HFF-Myc (cell line): Measurements from ENCODE around the gene MDFIC.

Experiments used
- DNase-seq: peaks from one replicate; pipeline ENCODE4 v3.0.0-alpha.2; 2011; ENCODE audit warnings: low read depth; ENCODE audit errors: extremely low read depth
- H3K4me3 ChIP-seq: replicated peaks from 2 replicates; pipeline ENCODE4 v1.5.1; 2011; ENCODE audit warnings: low read depth, mild to moderate bottlenecking, control low read depth, low read length
- CTCF ChIP-seq: IDR thresholded peaks from 2 replicates; pipeline ENCODE4 v1.5.1; 2012; ENCODE audit warnings: mild to moderate bottlenecking, low read depth, low read length, control low read depth; ENCODE audit errors: missing control alignments

MDFIC gene

GRCh38 chr7:115037128-115037802 is 115.4 kb downstream of the MDFIC start:
- DNase-seq, result no peak
- no peak overlapping the region for H3K4me3 ChIP-seq

GRCh38 chr7:115038158-115038557 is 116.3 kb downstream of the MDFIC start:
- DNase-seq, result no peak
- TF ChIP-seq CTCF, result no peak

More at GRCh38 chr7:115037128-115037802, 115.4 kb downstream of the MDFIC start:
- TF ChIP-seq CTCF, result no peak

GRCh38 chr7:115040057-115040456 is 118.2 kb downstream of the MDFIC start:
- H3K4me3 ChIP-seq, result no peak overlapping the region
- no peak for DNase-seq
- TF ChIP-seq CTCF, result no peak

More at GRCh38 chr7:115038158-115038557, 116.3 kb downstream of the MDFIC start:
- no peak overlapping the region for H3K4me3 ChIP-seq

GRCh38 chr7:115040495-115040894 is 118.6 kb downstream of the MDFIC start:
- H3K4me3 ChIP-seq, result no peak overlapping the region
- no peak for TF ChIP-seq CTCF
- DNase-seq, result no peak

GRCh38 chr7:115042596-115042995 is 120.7 kb downstream of the MDFIC start:
- no peak for DNase-seq
- TF ChIP-seq CTCF, result no peak
- no peak overlapping the region for H3K4me3 ChIP-seq

- no peak for DNase-seq
- no peak for TF ChIP-seq CTCF
- no peak overlapping the region for H3K4me3 ChIP-seq
Observed at GRCh38 chr7:115043605-115044004, 121.7 kb downstream of the MDFIC start.

- no peak for DNase-seq
- no peak overlapping the region for H3K4me3 ChIP-seq
- TF ChIP-seq CTCF, result no peak
Observed at GRCh38 chr7:115044224-115044623, 122.3 kb downstream of the MDFIC start.
